Forelimb muscle (tissue), 1 donor: ENCODE results near the gene WWTR1. TPM values are rescaled to one million over a fixed set of nuclear protein-coding genes. Genes with fewer than 3 reads are reported as not detected.
A peak's percentile ranks its signal among the peaks of the same experiment; 100 is the strongest.

Experiments
- DNase-seq: peaks from one replicate; pipeline ENCODE4 v3.0.0-alpha.2; 2013; ENCODE audit warnings: low read depth
- polyA plus RNA-seq: library from polyadenylated mRNA; unstranded; fragments of 120-200 nt; gene quantifications from one replicate; pipeline ENCODE4 v1.2.1, GENCODE V29; 2013; ENCODE audit not compliant: insufficient read length

The WWTR1 gene
- 71.8 TPM for polyA plus RNA-seq

DNA sequence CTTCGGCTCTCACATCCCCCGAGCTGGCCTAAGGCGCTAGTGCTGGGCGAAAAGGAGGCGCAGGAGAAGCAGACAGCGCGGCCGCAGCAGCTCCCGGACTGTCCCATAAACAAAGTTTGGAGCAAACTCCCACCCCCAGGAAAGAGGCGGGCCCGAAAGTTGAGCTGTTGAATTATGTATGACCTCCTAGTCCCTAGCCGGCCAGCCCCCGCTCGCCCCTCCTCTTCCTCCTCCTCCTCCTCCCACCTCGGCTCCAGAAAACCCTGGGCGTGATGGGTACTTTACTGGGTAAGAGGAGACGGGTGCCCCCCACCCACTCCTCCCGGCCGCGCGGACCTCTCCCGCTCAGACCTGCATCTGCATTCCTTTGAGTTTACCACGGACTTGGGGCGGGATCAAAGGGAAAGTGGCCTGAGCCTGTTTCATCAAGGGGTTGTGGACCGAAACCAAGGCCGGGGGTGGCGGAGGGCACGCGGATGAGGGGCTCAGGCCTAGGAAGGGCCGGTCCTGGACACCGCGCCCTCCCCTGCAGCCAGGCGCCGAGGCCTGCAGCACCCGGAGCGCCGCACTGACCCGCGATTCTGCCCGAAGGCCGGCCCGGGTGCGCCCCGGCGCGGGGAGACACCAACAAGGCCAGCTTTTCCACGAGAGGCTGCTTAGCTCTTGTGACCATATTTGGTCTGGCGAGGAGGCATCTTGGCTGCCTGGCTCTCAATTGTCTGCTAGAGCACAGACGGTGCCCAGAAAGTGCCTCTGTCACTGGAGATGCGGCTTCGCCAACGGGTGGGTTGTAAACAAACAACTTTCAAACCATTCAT, at the start of gene WWTR1:
TSS of gene WWTR1 (minus strand) at position 100 of the 818 bp plus-strand sequence. CDS start 719 bp downstream, outside the sequence.
- DNase-seq, result peak; percentile 76

DNA sequence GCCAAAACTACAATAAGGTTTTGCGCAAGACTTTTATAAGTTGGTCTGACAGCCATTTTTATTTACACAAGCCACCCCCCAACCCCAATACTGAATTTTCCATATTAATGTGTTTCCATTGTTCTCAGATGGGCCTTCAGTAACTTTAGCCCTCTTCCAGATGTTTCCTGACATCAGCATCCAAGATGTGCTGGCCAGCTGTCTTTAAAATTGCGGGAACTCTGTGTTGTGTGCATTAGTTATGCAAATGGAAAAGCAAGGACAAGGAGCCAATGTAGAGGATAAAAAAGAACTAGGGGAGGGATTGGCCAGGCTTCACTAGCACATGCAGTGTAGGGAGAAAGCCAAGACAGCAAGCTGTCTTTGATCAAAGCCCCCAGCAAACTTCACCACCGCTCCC, 49.1 kb upstream of the WWTR1 start:
- peak; percentile 93 for DNase-seq

DNA sequence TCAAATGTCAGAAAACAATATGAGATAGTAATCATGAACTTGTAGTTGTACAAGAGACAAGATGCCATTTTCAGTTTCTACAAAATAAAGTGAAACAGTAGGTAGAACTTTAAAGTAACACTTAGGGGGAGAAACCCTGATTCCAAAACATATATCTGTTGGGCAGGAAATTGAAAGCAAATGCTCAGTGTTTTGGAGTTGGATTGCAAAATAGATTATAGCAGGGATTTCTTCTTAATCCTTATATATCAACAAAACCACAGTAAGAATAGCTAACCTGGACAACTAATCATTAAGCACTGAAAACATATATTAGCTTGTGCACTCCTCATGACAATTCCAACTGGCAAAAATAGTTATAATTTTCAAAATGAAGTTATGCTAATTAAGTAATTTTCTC, 47.6 kb upstream of the WWTR1 start:
- no peak for DNase-seq

DNA sequence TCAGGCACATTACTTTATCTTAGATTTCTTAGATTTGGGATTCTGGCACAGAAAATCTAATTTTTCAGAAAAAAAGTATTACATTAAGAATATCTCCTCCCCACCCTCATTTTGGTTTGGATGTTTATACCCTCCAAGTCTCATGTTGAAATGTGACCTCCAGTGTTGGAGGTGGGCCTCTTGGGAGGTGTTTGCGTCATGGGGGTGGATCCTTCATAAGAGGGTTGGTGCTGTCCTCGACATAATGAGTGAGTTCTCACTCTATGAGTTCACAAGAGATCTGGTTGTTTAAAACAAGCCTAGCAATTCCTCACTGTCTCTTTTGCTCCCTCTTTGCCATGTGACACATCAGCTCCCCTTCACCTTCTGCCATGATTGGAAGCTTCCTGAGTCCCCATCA, 45.6 kb upstream of the WWTR1 start:
- no peak for DNase-seq

DNA sequence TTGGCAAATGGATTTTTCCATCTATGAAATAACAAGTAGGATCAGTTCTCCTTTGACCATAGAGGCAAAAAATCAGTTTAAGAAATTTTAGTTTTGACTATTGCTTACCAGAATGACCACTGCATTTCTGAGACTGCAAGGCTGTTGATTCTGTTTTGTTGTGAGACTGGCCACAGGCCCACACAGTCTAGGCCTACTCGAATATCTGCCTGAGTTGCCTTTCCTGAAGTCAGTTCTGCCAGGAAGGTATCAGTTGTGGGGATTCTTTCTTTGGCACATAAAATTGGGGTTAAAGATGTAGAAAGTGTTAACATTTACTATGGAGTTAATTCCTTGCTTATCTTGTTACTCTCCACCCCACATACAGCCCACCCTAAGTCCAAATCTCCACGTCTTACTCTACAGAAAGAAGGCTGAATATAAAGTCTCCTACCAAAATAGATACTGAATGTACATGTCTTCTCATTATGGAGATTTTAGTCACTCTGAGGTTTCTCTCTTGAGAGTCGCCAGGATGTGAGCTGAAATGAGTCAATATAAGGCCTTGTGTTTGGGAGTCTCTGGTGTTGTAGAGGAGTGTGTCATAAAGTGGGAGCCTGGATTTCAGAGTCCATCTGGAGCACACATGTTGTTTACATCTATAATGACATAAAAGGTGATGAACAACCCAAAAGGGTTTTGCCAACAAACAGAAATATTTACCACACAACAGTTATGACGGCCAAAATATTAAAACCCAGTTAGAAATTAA, 45.0 kb upstream of the WWTR1 start:
- peak; percentile 19 for DNase-seq

DNA sequence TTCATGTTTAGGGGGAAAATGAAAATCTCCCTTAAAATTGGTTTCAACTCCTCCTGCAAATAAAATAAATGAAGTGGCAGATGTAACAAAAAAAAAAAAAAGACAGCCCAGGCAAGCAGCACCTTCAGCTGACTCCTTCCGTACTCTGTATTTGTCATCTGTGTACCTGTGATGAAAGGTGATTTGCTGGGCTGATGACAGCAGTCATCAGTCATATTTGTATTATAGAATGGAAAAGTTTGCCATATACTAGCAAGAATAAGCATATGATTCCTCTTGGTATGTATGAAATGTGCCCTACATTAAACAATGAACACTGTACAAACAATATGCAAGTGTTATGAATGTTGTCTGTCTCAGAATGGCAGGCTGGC, 44.1 kb upstream of the WWTR1 start:
- DNase-seq, result no peak

DNA sequence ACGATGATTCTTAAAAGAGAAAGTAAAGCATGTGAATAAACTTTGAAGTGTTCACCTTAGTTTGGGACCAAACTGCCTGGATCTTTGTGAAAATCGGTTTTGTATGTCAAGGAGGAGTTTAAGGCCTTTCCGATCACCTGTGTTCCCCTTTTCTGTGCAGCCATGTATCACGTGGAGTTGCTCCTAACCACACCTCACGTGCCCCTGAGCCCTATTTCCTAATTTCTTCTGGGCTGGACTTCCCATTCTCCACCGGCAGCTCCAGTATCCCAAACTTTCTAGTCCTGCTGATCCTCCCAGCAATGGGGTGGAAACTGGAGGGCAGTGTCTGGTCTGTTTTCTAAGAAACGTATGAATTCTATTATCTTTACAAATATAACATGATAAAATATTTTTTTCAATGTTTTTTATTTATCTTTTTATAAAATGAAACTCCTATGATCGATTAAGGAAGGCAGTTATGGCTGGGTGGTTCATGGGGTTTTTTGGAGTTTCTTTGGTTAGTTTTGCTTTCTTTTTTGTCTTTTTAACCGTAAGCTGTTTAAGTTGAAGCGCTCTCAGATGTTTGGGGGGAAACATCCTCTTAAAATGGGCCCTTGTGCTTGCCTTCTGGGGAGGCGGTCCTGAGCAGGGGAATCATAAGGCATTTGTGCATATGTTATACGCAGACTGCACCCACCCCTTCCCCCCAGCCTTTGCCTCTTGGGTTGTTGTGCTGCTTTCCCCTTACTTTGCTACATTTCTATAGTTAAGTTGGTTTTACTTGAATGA, 43.6 kb upstream of the WWTR1 start:
- DNase-seq, result no peak

DNA sequence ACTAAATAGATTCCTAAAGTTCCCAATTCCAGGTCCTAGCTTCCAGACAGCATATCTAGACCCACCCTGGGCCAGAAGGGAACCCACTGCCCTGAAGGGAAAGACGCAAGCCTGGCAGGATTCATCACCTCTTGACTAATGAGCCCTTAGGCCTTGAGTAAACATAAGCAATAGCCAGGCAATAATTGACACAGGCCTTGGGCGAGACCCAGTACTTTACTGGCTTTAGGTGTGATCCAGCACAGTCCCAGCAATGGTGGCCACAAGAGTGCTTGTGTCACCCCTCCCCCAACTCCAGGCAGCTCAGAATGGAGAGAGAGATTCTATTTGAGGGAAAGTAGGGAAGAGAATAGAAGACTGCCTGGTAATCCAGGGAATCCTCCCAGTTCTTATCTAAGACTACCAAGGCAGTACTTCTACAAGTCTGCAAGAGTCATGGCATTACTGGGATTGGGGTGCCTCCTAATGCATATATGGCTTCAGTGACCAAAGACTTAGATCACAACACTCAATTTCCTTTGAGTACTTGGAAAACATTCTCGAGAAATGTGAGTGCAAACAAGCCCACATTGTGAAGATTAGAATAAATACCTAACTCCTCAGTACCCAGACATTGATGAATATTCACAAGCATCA, 30.4 kb upstream of the WWTR1 start:
- no peak for DNase-seq

DNA sequence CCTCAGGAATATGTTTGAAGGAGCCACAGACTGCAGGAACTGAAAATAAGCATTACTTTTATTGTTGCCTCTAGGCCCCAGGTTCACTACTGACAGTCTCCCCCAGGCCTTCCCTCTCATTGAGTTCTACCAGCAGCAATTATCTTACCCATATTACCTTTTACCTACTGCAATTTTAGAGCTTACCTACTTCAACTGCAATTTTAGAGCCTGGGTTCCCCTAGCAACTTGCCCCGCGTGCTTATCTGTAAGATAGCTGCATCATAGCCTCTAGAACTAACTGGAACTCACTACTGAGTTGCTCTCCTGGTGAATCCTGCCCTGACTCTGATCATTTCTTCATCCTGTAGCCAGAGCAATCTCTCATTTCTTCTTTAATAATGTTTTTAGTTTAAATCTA, 29.2 kb upstream of the WWTR1 start:
- DNase-seq, result no peak

DNA sequence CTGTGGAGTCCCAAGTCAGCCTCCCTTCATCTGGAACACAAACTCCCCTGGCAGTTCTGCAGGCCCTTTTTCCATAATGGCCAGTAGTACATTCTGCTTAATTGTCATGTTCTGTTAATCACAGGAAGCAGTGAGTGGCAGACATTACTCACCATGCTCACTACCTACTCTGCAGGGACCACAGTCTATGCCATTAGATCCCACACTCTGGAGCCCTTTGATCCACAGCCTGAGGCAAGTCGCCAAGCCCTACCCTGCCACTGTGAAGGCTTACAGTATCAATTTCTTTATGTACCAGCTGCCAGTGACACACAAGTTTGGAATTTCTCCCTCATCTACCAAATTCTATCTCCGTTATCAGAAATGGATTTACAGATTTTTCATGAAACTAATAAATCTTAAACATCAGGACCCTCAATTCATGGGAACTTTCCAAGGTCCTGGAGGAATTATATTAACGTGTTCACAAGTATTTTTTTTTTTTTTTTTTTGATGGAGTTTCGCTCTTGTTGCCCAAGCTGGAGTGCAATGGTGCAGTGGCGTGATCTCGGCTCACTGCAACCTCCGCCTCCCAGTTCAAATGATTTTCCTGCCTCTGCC, 20.6 kb upstream of the WWTR1 start:
- DNase-seq, result no peak

DNA sequence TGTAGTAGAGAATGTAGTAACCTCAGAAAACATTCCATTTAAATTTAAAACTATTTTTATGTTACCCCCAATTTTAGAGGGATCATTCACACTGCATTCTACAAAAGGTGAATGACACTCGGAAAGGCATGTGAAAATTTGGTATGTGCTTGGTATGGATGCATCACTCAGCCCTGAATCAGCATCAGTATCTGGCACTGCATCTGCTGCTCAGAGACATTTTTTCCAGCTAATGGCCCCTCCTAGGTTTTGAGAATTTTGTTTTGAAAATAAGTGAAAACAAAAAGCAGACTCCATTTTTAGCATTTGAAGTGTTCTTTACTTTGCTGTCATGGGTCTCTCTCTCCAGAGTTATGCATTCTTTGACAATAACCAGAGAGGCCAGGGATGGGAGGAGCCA, 15.6 kb upstream of the WWTR1 start:
- no peak for DNase-seq

DNA sequence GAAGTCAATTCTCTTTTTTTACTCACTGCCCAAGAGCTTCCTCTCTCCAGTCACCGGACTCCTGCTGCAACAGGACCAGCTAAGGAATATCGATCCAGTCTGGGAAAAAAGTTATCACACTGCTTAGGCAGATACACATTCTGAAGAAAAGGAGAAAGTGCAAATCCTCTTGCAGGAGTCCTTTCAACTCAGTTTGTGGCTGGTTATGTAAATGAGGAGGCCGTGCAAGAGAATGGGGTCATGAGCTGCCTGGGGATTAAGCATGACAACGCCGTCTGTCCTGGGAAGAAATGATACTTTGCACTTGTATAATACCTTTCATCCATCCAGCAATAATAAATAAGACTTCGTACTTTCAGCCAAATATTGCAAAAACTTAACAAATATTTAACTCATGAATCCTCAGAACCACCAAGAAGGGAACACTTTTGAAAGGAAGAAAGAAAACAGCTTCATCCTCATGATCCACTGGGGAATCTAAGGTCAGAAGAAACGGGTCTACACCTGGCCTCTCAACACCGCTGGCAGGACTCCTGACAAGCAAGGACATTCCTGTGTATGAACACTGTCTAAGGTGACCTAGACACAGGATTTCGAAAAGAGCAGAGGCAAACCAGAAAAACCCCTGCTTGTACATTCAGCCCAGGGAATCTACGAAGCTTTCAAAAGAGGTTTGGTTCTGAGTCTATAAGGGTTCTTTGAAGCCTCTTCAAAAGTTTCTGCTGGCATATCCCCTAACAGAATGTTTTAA, 13.1 kb upstream of the WWTR1 start:
- no peak for DNase-seq

DNA sequence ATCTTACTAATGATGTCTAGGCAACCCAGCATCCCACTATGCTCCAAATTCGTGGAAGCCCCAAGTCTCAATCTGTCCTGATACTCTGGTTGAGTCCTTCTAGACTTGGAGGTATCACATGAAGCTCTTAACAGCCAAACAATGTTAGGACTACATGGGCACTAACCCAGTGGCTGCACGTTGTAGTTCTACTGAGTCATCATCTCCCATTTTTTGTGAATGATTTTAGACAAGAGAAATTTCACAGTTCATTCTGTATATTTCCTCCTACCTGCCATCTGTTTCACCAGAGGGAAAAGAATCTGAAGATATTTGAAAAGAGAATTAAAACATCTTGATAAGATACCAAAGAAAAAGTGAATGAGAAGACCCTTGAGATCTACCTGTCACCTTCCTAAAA, 9.8 kb upstream of the WWTR1 start:
- DNase-seq, result no peak

DNA sequence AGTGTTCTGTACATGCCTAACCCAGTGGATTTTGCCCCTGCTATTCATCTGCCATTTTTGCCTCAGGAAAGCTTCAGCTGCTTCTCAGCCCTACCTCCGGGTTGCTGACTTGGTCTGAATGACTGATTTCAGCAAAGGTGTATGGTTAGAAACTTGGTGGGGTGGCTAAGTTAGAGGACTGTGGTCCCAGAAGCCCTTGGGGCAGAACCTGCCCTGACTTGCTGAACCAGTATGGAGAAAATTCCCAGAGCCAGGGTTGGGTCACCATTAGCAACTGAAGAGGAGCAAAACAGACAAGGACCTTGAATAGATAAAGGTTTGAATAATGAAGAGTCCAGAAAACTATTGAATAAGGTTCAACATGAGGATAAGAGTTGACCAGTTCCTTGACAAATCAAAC, 6.1 kb upstream of the WWTR1 start:
- no peak for DNase-seq

DNA sequence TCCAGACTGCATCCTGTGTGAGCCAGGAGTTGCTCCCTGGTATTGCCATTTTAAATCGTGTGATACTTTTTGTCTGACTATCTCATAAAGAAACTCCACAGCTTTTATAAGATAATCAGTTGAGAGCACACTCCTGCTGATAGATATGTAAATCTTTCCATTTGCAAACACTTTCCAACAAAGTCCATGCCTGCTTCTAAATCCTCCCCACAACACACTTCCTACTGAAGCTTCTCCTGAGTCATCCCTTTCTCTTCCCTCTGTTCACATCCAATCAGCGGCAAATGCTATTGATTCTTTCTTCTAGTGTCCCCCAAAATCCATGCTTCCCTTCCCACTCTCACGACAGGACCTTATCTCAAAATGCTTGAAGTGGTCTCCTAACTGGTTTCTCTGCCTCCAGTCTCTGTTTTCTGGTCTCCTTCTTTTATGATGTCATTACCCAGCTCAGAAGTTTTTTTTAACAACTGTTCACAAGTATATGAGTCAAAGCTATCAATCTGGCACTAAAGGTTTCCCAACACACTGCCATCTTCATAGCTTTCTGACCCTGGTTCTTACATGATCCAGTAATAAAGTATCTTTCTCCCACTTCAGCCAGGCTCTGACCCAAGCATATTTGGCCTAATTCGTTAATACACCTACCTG, 4.5 kb upstream of the WWTR1 start:
- DNase-seq, result no peak

DNA sequence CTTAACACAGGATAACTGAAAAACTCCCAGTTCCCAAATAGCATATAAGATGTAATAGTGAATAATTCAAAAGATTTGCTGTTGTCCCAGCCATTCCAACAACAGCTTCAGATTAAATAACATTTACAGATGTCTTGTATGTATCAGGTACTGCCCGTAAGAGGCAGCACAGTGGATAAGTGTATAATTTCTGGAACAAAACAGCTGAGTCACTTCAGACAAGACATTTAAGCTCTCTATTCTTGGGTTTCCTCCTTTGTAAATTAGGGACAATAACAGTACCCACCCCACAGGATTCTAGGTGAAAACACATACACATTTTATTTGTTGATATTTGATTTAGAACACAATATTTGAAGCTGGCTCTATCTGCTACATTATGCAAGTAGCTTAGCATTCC, 2.6 kb upstream of the WWTR1 start:
- no peak for DNase-seq

DNA sequence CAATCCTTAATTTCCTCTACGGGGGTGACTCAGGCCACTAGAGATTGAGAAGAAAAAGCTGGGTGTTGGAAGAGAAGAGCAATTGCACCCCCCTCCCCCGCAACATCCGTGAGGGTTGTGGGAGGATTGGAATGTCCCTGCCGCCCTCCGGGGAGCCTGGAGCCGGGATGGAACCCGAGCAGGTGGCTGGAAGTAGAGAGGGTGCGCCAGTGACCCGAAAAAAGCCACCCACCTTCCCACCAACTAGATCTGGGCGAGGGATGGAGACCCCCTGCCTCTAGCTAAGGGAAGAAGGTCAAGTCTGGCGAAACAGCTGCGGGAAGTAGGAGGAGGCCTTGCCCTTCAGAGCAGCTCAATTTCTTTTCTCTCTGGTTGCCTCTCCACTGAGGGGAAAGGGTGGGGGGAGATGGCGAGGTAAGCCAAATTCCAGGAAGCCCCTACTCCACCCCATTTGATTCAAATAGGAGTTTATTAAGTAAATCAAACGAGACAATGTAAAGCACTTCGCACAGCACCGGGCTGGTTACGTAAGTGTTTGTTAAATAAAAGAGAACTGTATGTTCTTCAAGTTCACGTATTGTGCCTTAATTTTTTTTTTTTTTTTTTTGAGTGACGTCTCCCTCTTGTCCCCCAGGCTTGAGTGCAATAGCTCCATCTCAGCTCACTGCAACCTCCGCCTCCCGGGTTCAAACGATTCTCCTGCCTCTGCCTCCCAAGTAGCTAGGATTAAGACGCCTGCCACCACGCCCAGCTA, 1.1 kb upstream of the WWTR1 start:
- no peak for DNase-seq

DNA sequence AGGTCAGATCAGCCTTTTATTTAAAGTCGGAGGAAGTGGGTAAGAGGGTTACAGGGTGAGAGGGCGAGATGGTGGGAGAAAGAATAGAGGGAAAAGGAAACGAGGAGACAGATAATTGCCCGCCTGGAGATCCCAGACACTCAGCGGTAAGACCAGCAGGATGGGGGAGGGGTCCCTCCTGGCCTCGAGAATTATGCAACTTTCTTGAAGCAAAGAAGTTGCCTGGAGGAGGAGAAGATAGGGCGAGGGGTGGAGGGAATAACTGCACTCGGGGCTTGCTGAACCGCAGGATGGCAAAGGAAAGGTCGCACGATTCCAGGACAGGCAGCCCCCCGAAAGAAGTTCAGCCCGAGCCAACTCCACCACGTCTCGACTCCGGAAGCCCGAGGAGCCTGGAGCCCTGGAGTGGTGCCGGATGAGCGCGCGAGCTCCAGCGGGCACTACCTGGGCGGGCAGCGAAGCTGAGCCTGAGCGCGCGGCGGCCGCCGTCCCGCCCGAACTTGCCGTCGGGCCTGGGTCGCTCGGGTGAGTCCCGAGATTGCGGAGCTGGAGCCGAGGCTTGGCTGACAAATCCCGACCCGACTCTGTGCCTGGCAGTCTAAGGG, 402 bp downstream of the WWTR1 start:
- no peak for DNase-seq
